SW 1271 (cell line): ENCODE measurements around the gene SYNJ1.
"Not testable (repeated sequence)": the region's sequence is repeated elsewhere in the genome, so short reads cannot be mapped to it uniquely, and the experiment has no call there.

Source experiments
- DNase-seq, 2 experiments: peaks; one replicate each; lab custom pipeline; 2025; lab: John Stamatoyannopoulos, UW

The SYNJ1 gene

GRCh38 chr21:32690085-32690484 lies 37.7 kb downstream of the SYNJ1 start:
- DNase-seq: no peak

- no peak for DNase-seq
Observed at GRCh38 chr21:32687643-32688345, 40.0 kb downstream of the SYNJ1 start.

GRCh38 chr21:32682696-32683474 lies 44.9 kb downstream of the SYNJ1 start:
- no peak for DNase-seq

GRCh38 chr21:32674731-32675130 lies 53.1 kb downstream of the SYNJ1 start:
- no peak for DNase-seq

DNA sequence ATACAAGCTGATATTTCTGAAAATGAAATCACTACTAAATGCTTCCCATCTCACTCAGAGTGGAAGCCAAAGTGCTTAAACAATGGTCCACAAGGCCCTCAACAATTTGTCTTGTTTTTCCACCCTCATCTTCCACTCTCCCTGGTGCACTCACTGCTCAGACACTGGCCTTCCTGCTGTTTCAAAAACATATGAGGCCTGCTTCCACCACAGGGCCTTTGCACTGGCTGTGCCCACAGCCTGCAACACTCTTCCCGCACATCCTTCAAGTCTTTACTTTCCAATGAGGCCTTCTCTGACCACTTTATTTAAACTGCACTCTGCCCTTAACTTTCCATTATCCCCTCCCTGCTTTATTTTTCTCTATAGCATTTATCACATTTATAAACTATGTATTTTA lies 53.8 kb downstream of the SYNJ1 start:
- DNase-seq: no peak

GRCh38 chr21:32666258-32666657 lies 61.6 kb downstream of the SYNJ1 start:
- DNase-seq: no peak

DNA sequence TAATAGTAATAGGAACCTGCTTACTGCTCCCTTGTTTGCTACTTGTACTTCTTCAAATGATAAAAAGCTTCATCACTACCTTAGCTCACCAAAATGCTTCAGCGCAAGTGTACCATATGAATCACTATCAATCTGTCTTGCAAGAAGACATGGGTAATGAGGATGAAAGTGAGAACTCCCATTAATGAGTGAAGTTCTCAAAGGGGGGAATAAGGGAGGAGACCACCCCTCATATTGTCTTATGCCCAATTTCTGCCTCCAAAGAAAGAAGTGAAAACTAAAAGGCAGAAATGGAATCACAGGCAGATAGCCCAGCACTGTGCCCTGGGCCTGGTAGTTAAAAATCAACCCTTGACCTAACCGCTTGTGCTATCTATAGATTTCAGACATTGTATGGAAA lies 63.7 kb downstream of the SYNJ1 start:
- DNase-seq: not testable (repeated sequence)

DNA sequence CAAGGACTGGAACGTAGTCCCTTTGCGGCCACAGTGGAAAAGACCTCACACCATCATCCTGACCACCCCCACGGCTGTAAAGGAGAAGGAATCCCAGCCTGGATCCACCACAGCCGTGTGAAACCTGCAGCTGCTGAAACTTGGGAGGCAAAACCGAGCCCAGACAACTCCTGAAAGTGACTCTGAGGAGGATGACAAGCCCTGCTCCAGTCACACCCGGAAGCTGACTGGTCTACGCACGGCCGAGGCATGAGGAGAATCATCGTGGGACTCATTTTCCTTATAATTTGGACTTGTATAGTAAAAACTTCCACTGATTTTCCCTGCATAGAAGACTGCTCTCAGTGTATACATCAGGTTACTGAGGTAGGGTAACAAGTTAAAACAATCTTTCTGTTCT lies 65.8 kb downstream of the SYNJ1 start:
- DNase-seq: not testable (repeated sequence)

DNA sequence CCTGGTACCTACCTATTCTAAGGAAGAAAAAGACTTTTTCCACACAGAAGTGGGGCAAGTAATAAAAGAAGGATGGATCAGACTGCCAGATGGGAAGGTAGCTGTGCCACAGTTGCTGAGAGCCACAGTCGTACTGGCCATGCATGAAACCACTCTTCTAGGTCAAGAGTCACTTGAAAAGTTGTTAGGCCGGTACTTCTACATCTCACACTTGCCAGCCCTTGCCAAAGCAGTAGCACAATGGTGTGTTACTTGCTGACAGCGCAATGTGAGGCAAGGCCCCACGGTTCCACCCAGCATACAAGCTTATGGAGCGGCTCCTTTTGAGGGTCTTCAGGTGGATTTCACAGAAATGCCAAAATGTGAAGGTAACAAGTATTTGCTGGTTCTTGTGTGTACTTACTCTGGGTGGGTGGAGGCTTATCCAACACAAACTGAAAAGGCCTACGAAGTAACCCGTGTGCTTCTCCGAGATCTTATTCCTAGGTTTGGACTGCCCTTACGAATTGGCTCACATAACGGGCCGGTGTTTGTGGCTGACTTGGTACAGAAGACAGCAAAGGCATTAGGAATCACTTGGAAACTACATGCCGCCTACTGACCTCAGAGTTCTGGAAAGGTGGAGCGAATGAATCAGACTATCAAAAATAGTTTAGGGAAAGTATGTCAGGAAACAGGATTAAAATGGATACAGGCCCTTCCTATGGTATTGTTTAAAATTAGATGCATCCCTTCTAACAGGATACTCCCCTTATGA lies 66.6 kb downstream of the SYNJ1 start:
- not testable (repeated sequence) for DNase-seq

- DNase-seq: no peak
Observed at GRCh38 chr21:32658524-32658923, 69.3 kb downstream of the SYNJ1 start.

GRCh38 chr21:32653326-32653901 lies 74.4 kb downstream of the SYNJ1 start:
- DNase-seq: peak in 1 of 2 experiments; percentile 15

DNA sequence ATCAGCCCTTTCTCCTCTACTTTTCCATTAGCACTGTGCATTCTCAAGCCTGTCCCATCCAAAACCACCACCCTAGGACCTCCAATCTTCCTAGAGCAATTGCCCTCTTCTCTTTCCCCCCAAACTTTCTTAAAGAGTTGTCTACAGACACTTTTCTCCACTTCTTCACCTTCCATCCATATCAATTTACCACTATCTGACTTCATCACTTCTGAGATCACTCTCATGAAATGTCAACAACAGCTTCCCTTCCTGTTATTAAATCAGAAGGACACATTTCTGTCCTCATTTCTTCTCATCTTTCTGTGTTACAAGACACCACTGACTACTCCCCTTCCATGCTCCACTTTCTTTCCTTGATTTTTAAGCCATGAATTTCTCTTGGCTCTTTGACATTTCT lies 79.6 kb downstream of the SYNJ1 start:
- no peak for DNase-seq

DNA sequence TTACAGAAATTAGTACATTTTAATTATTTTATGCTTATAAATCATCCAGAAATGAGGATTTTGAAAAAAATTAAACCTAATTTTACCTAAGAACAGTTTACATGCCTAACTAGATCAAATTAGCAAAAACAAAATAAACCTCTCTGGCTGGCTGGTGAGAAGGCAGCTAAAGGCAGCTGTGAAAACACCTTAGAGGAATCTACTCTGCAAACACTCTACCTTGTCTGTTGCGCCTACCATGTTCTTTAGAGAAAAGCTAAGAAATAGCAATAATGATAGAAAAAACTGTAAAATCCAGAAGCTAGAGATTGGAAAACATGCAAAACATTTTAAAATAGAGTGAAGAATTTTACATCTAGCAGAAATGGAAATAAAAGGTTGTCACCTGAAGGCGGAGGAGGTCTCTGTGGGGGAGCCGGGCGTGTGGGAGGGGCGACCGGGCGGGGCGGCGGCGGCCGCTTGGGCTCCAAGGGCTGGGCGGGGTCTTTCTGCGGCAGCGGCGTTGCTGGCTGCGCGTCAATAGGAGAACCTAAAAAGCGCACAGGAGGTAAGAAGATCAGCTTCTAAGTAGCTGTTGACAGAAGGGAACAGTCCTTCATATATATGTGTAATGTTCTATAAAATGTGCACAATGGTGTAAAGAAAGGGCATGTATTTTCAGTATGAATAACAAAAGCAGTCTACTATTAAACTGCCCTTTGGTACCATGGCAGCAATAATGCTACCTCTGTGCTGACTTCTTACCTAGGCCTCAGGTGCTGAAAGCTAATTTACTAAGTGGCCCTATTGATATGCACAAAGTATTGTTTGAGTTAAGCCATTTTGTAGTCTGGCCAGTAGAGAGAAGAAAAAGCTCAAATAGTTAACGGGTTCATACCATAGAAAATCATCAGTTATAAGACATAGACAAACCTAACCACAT lies 82.3 kb downstream of the SYNJ1 start:
- no peak for DNase-seq

- no peak for DNase-seq
Observed at GRCh38 chr21:32641710-32642698, 85.8 kb downstream of the SYNJ1 start.

DNA sequence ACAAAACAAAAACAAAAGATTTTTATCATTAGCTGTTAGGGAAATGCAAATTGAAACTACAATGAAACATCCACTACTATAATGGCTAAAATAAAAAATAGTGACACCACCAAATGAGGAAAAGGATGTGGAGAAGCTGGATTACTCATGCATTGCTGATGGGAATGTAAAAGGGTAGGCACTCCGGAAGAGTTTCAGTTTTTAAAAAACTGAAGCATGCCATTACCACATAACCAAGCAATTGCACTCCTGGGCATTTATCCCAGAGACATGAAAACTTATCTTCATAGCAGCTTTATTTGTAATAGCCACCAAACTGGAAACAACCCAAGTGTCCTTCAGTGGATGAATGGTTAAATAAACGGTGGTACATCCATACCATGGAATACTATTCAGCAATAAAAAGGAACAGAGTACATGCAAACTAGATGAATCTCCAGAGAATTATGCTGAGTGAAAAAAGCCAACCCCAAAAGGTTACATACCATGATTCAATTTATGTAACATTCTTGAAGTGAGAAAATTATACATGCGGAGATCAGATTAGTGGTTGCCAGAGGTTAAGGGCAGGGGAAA lies 101.1 kb downstream of the SYNJ1 start:
- DNase-seq: no peak

GRCh38 chr21:32618218-32618617 lies 109.6 kb downstream of the SYNJ1 start:
- DNase-seq: not testable (repeated sequence)

- no peak for DNase-seq
Observed at GRCh38 chr21:32613436-32614043, 114.3 kb downstream of the SYNJ1 start.

DNA sequence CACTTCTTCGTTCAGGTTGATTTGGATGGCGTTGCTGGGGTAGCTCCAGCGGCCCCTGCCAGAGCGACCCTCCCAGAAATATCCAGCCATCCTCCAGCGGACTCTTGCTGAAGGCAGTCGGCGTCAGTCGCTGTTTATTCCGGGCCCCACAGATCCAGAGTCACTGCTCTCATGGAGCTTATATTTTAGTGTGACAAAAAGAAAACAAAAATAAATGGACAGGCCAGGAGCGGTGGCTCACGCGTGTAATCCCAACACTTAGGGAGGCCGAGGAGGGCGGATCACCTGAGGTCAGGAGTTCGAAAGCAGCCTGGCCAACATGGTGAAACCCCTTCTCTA lies 114.8 kb downstream of the SYNJ1 start:
- DNase-seq: no peak
